Measurements from ENCODE around the gene DISP2.

DISP2 gene, protein sequence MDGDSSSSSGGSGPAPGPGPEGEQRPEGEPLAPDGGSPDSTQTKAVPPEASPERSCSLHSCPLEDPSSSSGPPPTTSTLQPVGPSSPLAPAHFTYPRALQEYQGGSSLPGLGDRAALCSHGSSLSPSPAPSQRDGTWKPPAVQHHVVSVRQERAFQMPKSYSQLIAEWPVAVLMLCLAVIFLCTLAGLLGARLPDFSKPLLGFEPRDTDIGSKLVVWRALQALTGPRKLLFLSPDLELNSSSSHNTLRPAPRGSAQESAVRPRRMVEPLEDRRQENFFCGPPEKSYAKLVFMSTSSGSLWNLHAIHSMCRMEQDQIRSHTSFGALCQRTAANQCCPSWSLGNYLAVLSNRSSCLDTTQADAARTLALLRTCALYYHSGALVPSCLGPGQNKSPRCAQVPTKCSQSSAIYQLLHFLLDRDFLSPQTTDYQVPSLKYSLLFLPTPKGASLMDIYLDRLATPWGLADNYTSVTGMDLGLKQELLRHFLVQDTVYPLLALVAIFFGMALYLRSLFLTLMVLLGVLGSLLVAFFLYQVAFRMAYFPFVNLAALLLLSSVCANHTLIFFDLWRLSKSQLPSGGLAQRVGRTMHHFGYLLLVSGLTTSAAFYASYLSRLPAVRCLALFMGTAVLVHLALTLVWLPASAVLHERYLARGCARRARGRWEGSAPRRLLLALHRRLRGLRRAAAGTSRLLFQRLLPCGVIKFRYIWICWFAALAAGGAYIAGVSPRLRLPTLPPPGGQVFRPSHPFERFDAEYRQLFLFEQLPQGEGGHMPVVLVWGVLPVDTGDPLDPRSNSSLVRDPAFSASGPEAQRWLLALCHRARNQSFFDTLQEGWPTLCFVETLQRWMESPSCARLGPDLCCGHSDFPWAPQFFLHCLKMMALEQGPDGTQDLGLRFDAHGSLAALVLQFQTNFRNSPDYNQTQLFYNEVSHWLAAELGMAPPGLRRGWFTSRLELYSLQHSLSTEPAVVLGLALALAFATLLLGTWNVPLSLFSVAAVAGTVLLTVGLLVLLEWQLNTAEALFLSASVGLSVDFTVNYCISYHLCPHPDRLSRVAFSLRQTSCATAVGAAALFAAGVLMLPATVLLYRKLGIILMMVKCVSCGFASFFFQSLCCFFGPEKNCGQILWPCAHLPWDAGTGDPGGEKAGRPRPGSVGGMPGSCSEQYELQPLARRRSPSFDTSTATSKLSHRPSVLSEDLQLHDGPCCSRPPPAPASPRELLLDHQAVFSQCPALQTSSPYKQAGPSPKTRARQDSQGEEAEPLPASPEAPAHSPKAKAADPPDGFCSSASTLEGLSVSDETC (N-terminal part only)

DNA sequence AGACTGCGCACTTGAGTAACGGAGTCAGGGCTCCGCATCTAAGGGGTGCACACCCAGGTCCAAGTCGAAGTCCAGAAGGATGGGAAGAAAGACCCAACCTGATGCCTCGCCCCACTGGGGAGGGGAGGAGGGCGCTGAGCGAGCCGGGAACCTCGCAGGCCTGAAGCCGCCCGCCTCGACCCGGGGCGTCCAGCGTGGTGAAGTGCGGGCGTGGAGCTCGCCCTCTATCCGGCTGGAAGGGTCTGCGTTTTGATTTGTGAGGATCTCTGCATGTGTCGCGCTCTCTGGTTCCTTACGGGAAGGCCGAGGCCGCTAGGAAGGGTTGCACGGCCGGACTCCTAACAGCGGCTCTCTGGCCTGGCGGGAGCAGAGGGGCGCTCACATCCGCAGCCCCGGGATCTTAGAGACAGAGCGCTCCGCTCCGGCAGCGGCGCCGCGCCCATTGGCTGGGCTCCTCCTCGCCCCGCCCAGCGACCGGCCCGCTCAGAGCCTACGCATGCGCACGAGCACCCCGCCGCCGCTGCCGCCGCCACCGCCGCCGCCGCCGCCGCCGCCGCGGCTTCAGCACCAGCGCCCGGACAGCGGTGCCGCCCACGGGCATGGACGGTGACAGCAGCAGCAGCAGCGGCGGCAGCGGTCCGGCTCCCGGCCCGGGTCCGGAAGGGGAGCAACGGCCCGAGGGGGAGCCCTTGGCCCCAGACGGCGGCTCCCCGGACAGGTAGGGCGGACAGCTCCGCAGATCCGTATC lies at the start of gene DISP2:
TSS of gene DISP2 (plus strand) at position 497 of the 748 bp plus-strand sequence. CDS start at position 600, 103 bp downstream.
- DNase-seq, result peak; percentile 74

GRCh38 chr15:40309344-40309862 lies 48.6 kb upstream of the DISP2 start:
- no peak for DNase-seq

GRCh38 chr15:40310001-40310959 lies 47.7 kb upstream of the DISP2 start:
- DNase-seq, result peak; percentile 1

- no peak for DNase-seq
These were observed 47.0 kb upstream of the DISP2 start for GRCh38 chr15:40310993-40311392.

- DNase-seq, result no peak
These were observed 45.5 kb upstream of the DISP2 start for GRCh38 chr15:40312370-40313158.

- peak; percentile 65 for DNase-seq
These were observed 44.3 kb upstream of the DISP2 start for GRCh38 chr15:40313531-40314398.

- DNase-seq, result no peak
These were observed 43.2 kb upstream of the DISP2 start for GRCh38 chr15:40314723-40315276.

GRCh38 chr15:40316931-40317330 lies 41.1 kb upstream of the DISP2 start:
- DNase-seq, result no peak

GRCh38 chr15:40317580-40317979 lies 40.4 kb upstream of the DISP2 start:
- DNase-seq, result no peak

DNA sequence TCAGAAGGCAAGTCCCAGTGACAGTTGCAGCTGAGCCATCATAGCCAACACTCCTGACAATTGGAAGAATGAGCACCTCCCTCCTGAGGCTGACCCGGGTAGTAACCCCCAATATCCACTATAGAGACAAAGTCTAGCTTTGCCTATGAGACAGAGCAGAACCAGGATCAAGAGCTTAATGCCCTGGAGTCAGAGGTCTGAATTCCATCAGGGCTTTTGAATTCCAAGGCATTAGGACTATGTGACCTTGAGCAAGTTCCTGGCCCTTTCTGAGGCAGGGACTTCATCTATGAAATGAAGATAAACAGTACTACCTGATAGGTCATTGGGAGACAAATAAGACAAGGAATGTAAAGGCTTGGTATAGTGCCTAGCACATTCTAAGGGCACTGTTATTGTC lies 37.6 kb upstream of the DISP2 start:
- no peak for DNase-seq

- peak; percentile 57 for DNase-seq
These were observed 37.1 kb upstream of the DISP2 start for GRCh38 chr15:40320931-40321371.

- peak; percentile 23 for DNase-seq
These were observed 35.3 kb upstream of the DISP2 start for GRCh38 chr15:40322531-40323238.

GRCh38 chr15:40323239-40323952 lies 34.6 kb upstream of the DISP2 start, which contains the start of gene INAFM2:
INAFM2 (plus strand) TSS chr15:40323692; CDS start chr15:40324056, 364 bp downstream.
- DNase-seq, result peak; percentile 86

DNA sequence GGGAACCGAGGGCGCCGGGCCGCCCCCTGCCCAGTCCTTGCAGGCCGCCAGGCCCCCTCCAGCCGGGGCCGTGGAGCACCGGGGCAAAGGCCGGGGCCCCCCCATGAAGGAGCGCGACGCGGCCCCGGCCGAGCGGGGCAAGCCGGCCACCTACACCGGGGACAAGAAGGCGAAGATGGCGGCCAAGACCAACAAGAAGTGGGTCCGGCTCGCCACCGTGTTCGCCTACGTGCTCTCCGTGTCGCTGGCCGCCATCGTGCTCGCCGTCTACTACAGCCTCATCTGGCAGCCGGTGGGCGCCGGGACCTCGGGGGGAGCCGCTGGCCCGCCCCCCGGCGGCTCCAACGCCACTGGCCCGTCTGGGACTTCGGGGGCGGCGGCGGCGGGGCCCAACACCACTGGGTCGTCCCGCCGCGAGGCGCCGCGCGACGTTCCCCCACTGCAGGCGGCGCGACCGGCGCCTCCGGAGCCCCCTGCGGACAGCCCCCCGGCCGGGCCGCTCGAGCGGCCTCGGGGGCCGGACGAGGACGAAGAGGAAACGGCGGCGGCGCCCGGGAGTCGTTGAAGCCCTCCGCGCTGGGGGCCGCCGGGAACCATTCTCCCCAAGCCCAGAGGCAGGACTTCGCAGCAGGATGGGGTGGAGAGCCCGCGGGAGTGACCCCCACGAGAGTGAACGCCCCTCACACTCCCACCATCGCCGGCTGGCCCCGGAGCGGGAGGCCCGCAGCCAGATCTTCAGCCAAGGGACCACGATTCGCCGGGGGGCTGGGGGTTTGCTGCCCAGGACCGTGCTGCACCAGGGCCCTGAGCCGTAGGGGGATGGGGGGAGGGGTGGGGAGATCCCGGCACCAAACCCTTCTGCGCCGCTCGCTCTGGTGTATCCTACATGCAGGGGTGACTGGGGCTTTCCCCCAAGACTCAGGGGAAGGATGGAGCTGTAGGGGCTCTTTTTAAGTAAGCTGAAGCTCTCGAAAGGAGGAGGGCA lies 33.8 kb upstream of the DISP2 start:
- peak; percentile 4 for DNase-seq

GRCh38 chr15:40325188-40325587 lies 32.8 kb upstream of the DISP2 start:
- no peak for DNase-seq

DNA sequence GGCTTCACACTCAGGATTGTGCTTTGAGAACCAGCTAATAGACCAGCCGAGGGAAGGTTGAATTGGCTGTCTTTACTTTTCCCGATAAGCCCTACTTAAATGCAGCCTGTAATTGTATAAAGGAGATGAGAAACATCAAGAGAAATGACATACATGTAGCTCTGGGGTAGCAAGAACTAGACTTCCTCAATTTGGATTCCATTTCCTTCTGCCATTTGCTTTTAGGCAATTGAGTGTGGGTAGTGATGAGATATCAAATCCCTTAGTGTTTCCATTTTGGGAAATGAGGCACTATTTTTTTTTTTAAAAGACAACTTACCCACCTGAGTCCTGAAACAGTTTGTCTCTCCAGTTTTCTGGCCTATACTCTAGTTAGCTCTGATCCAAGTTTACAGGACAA lies 32.3 kb upstream of the DISP2 start:
- DNase-seq, result no peak

Measured in NCI-H1092 treated with DMSO at 0.1 percent for 48 hours (cell line).